Measurements from ENCODE around the gene ABCA13. TPM values are rescaled to one million over a fixed set of nuclear protein-coding genes. Genes with fewer than 3 reads are reported as not detected.

ABCA13 gene
- polyA plus RNA-seq, 3 donors: 0.10 to 0.41 (median 0.37) TPM

- Histone ChIP-seq H3K79me2 (ENCODE audit: insufficient read depth, low read length) (no peaks in the 10 kb centered on the region), H3K4me2 (replicated peaks; ENCODE audit: extremely low read depth, low read length, poor library complexity, severe bottlenecking) (no peak overlapping the region), H3K27me3 (ENCODE audit: control insufficient read depth in 2 of 2, insufficient read depth in 2 of 2, low read length in 2 of 2) (no peaks in the 10 kb centered on the region), H4K20me1 (ENCODE audit: insufficient read depth, low read length) (no peaks in the 10 kb centered on the region), H3K4me1 (ENCODE audit: control insufficient read depth in 1 of 2, insufficient read depth in 2 of 2, low read length in 2 of 2) (no peaks in the 10 kb centered on the region), H2AFZ (ENCODE audit: insufficient read depth, low read depth, low read length, poor library complexity, severe bottlenecking) (no peak overlapping the region), H3K27ac (ENCODE audit: low read depth in 1 of 2, low read length in 2 of 2) (no peak overlapping the region), H3K4me3 (replicated peaks in 1 of 3; ENCODE audit: low read depth in 2 of 3, low read length in 3 of 3) (no peak overlapping the region), H3K9ac (ENCODE audit: insufficient read depth, low read length, poor library complexity, severe bottlenecking) (no peak overlapping the region), H3K9me3 (replicated peaks in 1 of 2; ENCODE audit: control insufficient read depth in 1 of 2, insufficient read depth in 1 of 2, low read length in 2 of 2) (no peaks in the 10 kb centered on the region), H3K36me3 (replicated peaks in 1 of 2; ENCODE audit: control insufficient read depth in 1 of 2, insufficient read depth in 2 of 2, low read length in 2 of 2) (no peaks in the 10 kb centered on the region)
- Mint-ChIP-seq H3K36me3 (peaks cover 0 to 1% of the 10 kb centered on the region in 2 donors), H3K27ac (no peak overlapping the region), H3K9me3 (peaks cover 0 to 2% (median 0%) of the 10 kb centered on the region in 7 donors), H3K4me1 (no peaks in the 10 kb centered on the region), H3K27me3 (ENCODE audit: low read depth in 3 of 3) (peaks cover 0 to 3% (median 1%) of the 10 kb centered on the region in 3 donors), H3K4me3 (no peak overlapping the region)
- DNase-seq: no peak
- no CpG with 5 or more reads among the region's 3 CpGs for WGBS (ENCODE audit: insufficient coverage)
- intact Hi-C loops (cut with micrococcal nuclease): no loop called here
- no peak for TF ChIP-seq CTCF (IDR thresholded peaks at IDR 0.05)
Measured at GRCh38 chr7:48317360-48317759, 146.1 kb downstream of the ABCA13 start.

GRCh38 chr7:48321319-48322010 is 150.2 kb downstream of the ABCA13 start:
- peak overlapping the region in 1 of 7 donors; percentile 76 for H3K27ac Mint-ChIP-seq
- H3K4me3 ChIP-seq (replicated peaks in 1 of 3; ENCODE audit: low read depth in 2 of 3, low read length in 3 of 3): no peak overlapping the region
- no peak overlapping the region for H3K4me3 Mint-ChIP-seq
- no peak for DNase-seq
- no peaks in the 10 kb centered on the region for H3K4me1 Mint-ChIP-seq
- no peaks in the 10 kb centered on the region for H3K4me1 ChIP-seq (ENCODE audit: control insufficient read depth in 1 of 2, insufficient read depth in 2 of 2, low read length in 2 of 2)
- H3K9ac ChIP-seq (ENCODE audit: insufficient read depth, low read length, poor library complexity, severe bottlenecking): no peak overlapping the region
- peaks cover 0 to 3% (median 2%) of the 10 kb centered on the region in 3 donors for H3K27me3 Mint-ChIP-seq (ENCODE audit: low read depth in 3 of 3)
- WGBS (ENCODE audit: insufficient coverage): 89% methylated on average over 8 of the region's 8 CpGs
- H4K20me1 ChIP-seq (ENCODE audit: insufficient read depth, low read length): no peaks in the 10 kb centered on the region
- no peak overlapping the region for H3K4me2 ChIP-seq (replicated peaks; ENCODE audit: extremely low read depth, low read length, poor library complexity, severe bottlenecking)
- TF ChIP-seq CTCF (IDR thresholded peaks at IDR 0.05): no peak
- H3K9me3 ChIP-seq (replicated peaks in 1 of 2; ENCODE audit: control insufficient read depth in 1 of 2, insufficient read depth in 1 of 2, low read length in 2 of 2): peaks cover 7 to 10% of the 10 kb centered on the region in 2 donors
- no peaks in the 10 kb centered on the region for H3K36me3 ChIP-seq (replicated peaks in 1 of 2; ENCODE audit: control insufficient read depth in 1 of 2, insufficient read depth in 2 of 2, low read length in 2 of 2)
- no peaks in the 10 kb centered on the region for H3K27me3 ChIP-seq (ENCODE audit: control insufficient read depth in 2 of 2, insufficient read depth in 2 of 2, low read length in 2 of 2)
- intact Hi-C loops (cut with micrococcal nuclease): no loop called here
- no peaks in the 10 kb centered on the region for H3K79me2 ChIP-seq (ENCODE audit: insufficient read depth, low read length)
- H3K9me3 Mint-ChIP-seq: peaks cover 0 to 19% (median 13%) of the 10 kb centered on the region in 7 donors
- H3K27ac ChIP-seq (ENCODE audit: low read depth in 1 of 2, low read length in 2 of 2): no peak overlapping the region
- no peak overlapping the region for H2AFZ ChIP-seq (ENCODE audit: insufficient read depth, low read depth, low read length, poor library complexity, severe bottlenecking)
- H3K36me3 Mint-ChIP-seq: peaks cover 0 to 1% of the 10 kb centered on the region in 2 donors
